Chondrocyte (in vitro differentiated cells): ENCODE measurements around the gene ALK. TPM values are rescaled to one million over a fixed set of nuclear protein-coding genes. Genes with fewer than 3 reads are reported as not detected.

Experiments
- DNase-seq: peaks from one replicate; pipeline ENCODE4 v3.0.0; 2021; ENCODE audit warnings: mixed read lengths, low spot score
- H3K27ac Mint-ChIP-seq: one replicate; pipeline ENCODE4 v1.8.0; 2021; ENCODE audit warnings: mild to moderate bottlenecking, moderate library complexity, mixed read lengths; ENCODE audit not compliant: unreplicated experiment
- H3K27me3 Mint-ChIP-seq: 2 replicates; pipeline ENCODE4 v1.8.0; 2021; ENCODE audit warnings: low read depth, mixed read lengths
- H3K36me3 Mint-ChIP-seq: 2 replicates; pipeline ENCODE4 v1.8.0; 2021; ENCODE audit warnings: low read depth, mixed read lengths
- H3K4me1 Mint-ChIP-seq: 2 replicates; pipeline ENCODE4 v1.8.0; 2021; ENCODE audit warnings: low read depth, mild to moderate bottlenecking, mixed read lengths
- H3K4me3 Mint-ChIP-seq: one replicate; pipeline ENCODE4 v1.8.0; 2021; ENCODE audit warnings: mild to moderate bottlenecking, moderate library complexity, mixed read lengths; ENCODE audit not compliant: unreplicated experiment
- H3K9me3 Mint-ChIP-seq: 2 replicates; pipeline ENCODE4 v1.8.0; 2021; ENCODE audit warnings: low read depth, mixed read lengths
- CTCF ChIP-seq: fragments of 200-600 bp; sonication (generic); IDR thresholded peaks from 2 replicates; pipeline ENCODE4 v1.5.0; 2021; ENCODE audit warnings: antibody characterized with exemption, mild to moderate bottlenecking, moderate library complexity
- total RNA-seq: library from RNA; stranded (reverse); gene quantifications from 3 replicates; pipeline ENCODE4 v1.2.1, GENCODE V29; 2021

ALK gene
- total RNA-seq, 1 donor from 2014 or later = 0.07 TPM

- Mint-ChIP-seq H3K4me1 (no peaks in the 10 kb centered on the region), H3K27ac (no peak overlapping the region), H3K27me3 (no peaks in the 10 kb centered on the region), H3K36me3 (no peaks in the 10 kb centered on the region), H3K4me3 (no peak overlapping the region), H3K9me3 (no peaks in the 10 kb centered on the region)
- no peak for TF ChIP-seq CTCF
- no peak for DNase-seq
These were observed 424.0 kb downstream of the ALK start for GRCh38 chr2:29497375-29497774.

GRCh38 chr2:29496198-29496597 is 425.2 kb downstream of the ALK start:
- no peaks in the 10 kb centered on the region for H3K27me3 Mint-ChIP-seq
- no peak overlapping the region for H3K27ac Mint-ChIP-seq
- no peak overlapping the region for H3K4me3 Mint-ChIP-seq
- H3K4me1 Mint-ChIP-seq = no peaks in the 10 kb centered on the region
- no peak for DNase-seq
- H3K9me3 Mint-ChIP-seq = no peaks in the 10 kb centered on the region
- H3K36me3 Mint-ChIP-seq = no peaks in the 10 kb centered on the region
- TF ChIP-seq CTCF = no peak

GRCh38 chr2:29495536-29496060 is 425.8 kb downstream of the ALK start:
- Mint-ChIP-seq H3K4me3 (no peak overlapping the region), H3K36me3 (no peaks in the 10 kb centered on the region), H3K9me3 (no peaks in the 10 kb centered on the region), H3K27me3 (no peaks in the 10 kb centered on the region), H3K27ac (no peak overlapping the region), H3K4me1 (no peaks in the 10 kb centered on the region)
- DNase-seq = no peak
- TF ChIP-seq CTCF = no peak

GRCh38 chr2:29495068-29495467 is 426.3 kb downstream of the ALK start:
- Mint-ChIP-seq H3K4me1 (no peaks in the 10 kb centered on the region), H3K27me3 (no peaks in the 10 kb centered on the region), H3K9me3 (no peaks in the 10 kb centered on the region), H3K4me3 (no peak overlapping the region), H3K27ac (no peak overlapping the region), H3K36me3 (no peaks in the 10 kb centered on the region)
- no peak for TF ChIP-seq CTCF
- DNase-seq = no peak

GRCh38 chr2:29492701-29493100 is 428.7 kb downstream of the ALK start:
- DNase-seq = no peak
- Mint-ChIP-seq H3K27ac (no peak overlapping the region), H3K36me3 (no peaks in the 10 kb centered on the region), H3K4me1 (no peaks in the 10 kb centered on the region), H3K9me3 (no peaks in the 10 kb centered on the region), H3K4me3 (no peak overlapping the region), H3K27me3 (no peaks in the 10 kb centered on the region)
- no peak for TF ChIP-seq CTCF
